ENCODE measurements around the gene MYOCOS.

The MYOCOS gene

DNA sequence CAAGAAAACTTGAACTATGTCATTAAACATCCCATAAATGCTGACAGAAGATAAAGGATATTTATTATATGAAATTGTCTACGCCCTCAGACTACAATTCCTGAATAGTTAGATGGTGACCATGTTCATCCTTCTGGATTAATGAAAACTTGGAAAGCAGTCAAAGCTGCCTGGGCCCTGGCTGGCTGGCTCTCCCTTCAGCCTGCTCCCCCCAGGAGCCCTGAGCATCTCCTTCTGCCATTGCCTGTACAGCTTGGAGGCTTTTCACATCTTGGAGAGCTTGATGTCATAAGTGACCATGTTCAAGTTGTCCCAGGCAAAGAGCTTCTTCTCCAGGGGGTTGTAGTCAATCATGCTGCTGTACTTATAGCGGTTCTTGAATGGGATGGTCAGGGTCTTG is 13.6 kb downstream of the MYOCOS start:
- no peak overlapping the region for H3K27ac Mint-ChIP-seq (ENCODE audit: low read depth)
- no peak overlapping the region for H3K4me3 Mint-ChIP-seq
- peaks cover 2% of the 10 kb centered on the region for H3K36me3 Mint-ChIP-seq (ENCODE audit: insufficient read depth)
- no peaks in the 10 kb centered on the region for H3K4me1 Mint-ChIP-seq
- peaks cover 44% of the 10 kb centered on the region for H3K27me3 Mint-ChIP-seq
- no peak for DNase-seq (ENCODE audit: low spot score in 2 of 2)
- no peaks in the 10 kb centered on the region for H3K9me3 Mint-ChIP-seq
- ATAC-seq (replicated peaks; ENCODE audit: extremely low read depth, poor library complexity, severe bottlenecking), result no peak

DNA sequence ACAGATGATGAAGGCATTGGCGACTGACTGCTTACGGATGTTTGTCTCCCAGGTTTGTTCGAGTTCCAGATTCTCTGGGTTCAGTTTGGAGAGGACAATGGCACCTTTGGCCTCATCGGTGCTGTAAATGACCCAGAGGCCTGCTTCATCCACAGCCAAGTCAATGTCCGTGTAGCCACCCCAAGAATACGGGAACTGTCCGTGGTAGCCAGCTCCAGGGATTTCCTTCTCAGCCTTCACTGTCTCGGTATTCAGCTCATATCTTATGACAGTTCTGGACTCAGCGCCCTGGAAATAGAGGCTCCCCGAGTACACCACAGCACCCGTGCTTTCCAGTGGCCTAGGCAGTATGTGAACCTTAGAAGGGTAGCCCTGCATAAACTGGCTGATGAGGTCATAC is 14.1 kb downstream of the MYOCOS start:
- Mint-ChIP-seq H3K27ac (ENCODE audit: low read depth) (no peak overlapping the region), H3K9me3 (no peaks in the 10 kb centered on the region), H3K36me3 (ENCODE audit: insufficient read depth) (peaks cover 1% of the 10 kb centered on the region), H3K27me3 (peaks cover 39% of the 10 kb centered on the region), H3K4me3 (no peak overlapping the region), H3K4me1 (no peaks in the 10 kb centered on the region)
- no peak for DNase-seq (ENCODE audit: low spot score in 2 of 2)
- no peak for ATAC-seq (replicated peaks; ENCODE audit: extremely low read depth, poor library complexity, severe bottlenecking)

DNA sequence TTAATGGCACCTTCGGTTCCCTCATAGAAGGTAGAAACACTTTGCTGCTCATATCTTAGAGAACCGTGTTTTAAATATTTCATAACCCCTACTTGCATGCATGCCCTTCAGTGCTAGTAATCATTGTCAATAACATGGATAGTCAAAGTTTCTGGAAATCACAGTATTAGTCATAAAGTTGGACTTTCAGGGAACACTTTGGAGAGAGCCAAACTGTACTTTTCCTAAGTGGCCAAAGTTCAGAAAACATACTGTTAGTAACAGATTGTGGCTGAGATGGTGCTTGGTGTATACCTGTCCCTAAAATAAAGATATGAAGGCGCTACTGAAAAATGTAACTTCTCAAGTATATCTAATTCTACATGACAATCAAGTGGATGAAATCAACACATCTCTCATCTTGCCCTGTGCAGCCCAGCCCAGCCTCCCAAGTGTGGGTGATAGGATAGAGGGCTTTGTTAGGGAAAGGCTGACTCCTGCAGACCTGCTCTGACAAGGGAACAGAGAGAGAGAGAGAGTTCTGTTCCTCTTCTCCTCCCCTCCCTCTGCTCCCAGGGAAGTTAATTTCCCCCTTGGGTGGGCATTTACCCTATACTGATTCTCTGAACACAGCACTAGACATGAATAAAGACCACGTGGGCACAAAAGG is 16.0 kb downstream of the MYOCOS start:
- H3K27ac Mint-ChIP-seq (ENCODE audit: low read depth), result no peak overlapping the region
- DNase-seq (ENCODE audit: low spot score in 2 of 2), result no peak
- H3K36me3 Mint-ChIP-seq (ENCODE audit: insufficient read depth), result no peaks in the 10 kb centered on the region
- no peaks in the 10 kb centered on the region for H3K4me1 Mint-ChIP-seq
- no peak for ATAC-seq (replicated peaks; ENCODE audit: extremely low read depth, poor library complexity, severe bottlenecking)
- peaks cover 28% of the 10 kb centered on the region for H3K27me3 Mint-ChIP-seq
- H3K4me3 Mint-ChIP-seq, result no peak overlapping the region
- H3K9me3 Mint-ChIP-seq, result no peaks in the 10 kb centered on the region

DNA sequence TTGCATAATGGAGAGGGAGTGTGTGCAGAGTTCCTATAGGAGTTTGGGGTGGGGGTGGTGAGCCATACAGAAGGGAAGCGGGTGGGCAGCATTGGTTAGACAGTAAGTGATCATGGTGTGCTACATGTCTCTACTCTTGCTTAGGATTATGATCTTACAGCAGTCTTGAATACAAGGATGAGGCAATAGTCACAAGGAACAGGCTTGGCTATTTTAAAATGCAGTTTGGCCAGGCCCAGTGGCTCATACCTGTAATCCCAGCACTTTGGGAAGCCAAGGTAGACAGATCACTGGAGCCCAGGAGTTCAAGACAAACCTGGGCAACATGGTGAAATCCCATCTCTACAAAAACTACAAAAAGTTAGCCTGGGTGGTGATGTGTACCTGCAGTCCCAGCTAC is 18.2 kb downstream of the MYOCOS start:
- Mint-ChIP-seq H3K4me1 (peaks cover 7% of the 10 kb centered on the region), H3K27ac (ENCODE audit: low read depth) (no peak overlapping the region), H3K9me3 (no peaks in the 10 kb centered on the region), H3K27me3 (peaks cover 23% of the 10 kb centered on the region), H3K4me3 (no peak overlapping the region), H3K36me3 (ENCODE audit: insufficient read depth) (no peaks in the 10 kb centered on the region)
- no peak for ATAC-seq (replicated peaks; ENCODE audit: extremely low read depth, poor library complexity, severe bottlenecking)
- DNase-seq (ENCODE audit: low spot score in 2 of 2), result no peak

DNA sequence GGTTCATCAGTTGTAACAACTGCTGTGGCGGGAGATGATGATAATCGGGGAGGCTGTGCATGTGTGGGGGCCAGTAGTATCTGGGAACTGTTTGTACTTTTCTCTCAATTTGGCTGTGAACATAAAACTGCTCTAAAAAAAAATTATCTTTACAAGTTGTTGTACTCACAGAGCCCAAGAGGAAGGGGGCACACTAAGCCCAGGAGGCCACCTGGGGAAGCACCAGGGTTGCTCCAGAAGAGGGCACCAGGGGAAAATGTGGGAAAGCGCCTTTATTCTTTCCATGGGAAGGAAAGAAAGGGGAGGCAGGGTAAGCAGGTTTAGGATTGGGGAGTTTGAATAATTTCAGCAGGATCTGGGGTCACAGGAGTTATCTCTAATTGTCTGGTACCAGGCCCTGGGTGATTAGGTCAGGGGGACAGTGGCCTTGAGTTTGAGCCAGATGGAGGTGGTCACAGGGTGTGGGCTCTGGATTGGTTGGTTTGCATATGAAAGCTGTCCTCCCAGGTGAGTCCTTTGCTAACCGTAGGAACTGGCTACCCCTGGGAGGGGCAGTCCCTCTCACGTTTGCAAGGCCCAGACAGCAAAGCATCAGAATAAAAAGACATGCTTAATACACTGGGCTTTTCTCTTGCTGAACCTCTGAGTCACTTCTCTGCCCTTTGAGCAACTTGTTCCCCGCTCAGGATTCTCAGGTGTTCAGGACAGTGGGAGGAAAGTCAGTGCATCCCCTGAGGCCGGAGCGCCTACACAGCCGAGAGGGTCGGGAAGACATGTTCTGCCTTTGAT is 19.2 kb downstream of the MYOCOS start:
- peaks cover 3% of the 10 kb centered on the region for H3K36me3 Mint-ChIP-seq (ENCODE audit: insufficient read depth)
- DNase-seq (ENCODE audit: low spot score in 2 of 2) (no peak), ATAC-seq (replicated peaks; ENCODE audit: extremely low read depth, poor library complexity, severe bottlenecking) (no peak)
- no peaks in the 10 kb centered on the region for H3K9me3 Mint-ChIP-seq
- no peak overlapping the region for H3K27ac Mint-ChIP-seq (ENCODE audit: low read depth)
- H3K27me3 Mint-ChIP-seq, result peaks cover 23% of the 10 kb centered on the region
- H3K4me1 Mint-ChIP-seq, result peaks cover 10% of the 10 kb centered on the region
- no peak overlapping the region for H3K4me3 Mint-ChIP-seq

DNA sequence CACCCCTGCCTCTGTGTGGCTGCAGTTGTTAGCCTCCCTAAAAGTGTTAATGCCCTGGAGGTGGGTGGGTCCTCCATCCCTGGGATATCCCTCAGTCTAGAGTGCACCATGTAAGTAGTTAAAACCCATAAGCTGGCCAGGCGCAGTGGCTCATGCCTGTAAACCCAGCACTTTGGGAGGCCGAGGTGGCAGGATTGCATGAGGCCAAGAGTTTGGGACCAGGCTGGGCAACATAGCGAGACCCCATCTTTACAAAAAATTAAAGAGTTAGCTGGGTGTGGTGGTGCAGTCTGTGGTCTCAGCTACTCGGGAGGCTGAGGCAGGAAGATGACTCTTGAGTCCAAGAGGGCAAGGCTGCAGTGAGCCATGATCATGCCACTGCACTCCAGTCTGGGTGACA is 20.2 kb downstream of the MYOCOS start:
- no peak for DNase-seq (ENCODE audit: low spot score in 2 of 2)
- Mint-ChIP-seq H3K27ac (ENCODE audit: low read depth) (no peak overlapping the region), H3K36me3 (ENCODE audit: insufficient read depth) (peaks cover 3% of the 10 kb centered on the region)

DNA sequence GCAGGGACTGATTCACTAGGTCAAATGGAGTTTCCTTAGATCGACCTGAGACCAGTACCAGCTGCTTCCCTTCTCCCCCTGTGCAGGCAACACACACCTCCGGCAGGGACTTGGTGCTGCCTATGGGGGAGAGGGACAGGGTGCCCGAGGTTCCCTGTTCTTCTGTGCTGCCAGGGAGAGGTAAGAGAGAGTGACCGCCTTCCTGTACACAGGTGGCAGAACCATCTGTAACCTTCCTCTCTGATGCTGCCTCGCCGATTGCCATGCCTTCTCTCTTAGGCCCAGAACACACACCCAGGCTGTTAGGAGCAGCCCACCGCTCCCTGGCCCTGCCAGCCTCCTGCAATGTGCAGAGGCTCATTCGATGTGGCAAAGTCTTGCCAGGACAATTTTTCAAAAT is 21.1 kb downstream of the MYOCOS start:
- no peak overlapping the region for H3K4me3 Mint-ChIP-seq
- H3K27ac Mint-ChIP-seq (ENCODE audit: low read depth), result peak overlapping the region; percentile 57
- ATAC-seq (replicated peaks; ENCODE audit: extremely low read depth, poor library complexity, severe bottlenecking), result no peak

More for the DNA sequence above, 20.2 kb downstream of the MYOCOS start:
- peaks cover 23% of the 10 kb centered on the region for H3K27me3 Mint-ChIP-seq
- H3K4me1 Mint-ChIP-seq, result peaks cover 10% of the 10 kb centered on the region
- H3K9me3 Mint-ChIP-seq, result no peaks in the 10 kb centered on the region
- H3K4me3 Mint-ChIP-seq, result no peak overlapping the region
- no peak for ATAC-seq (replicated peaks; ENCODE audit: extremely low read depth, poor library complexity, severe bottlenecking)

DNA sequence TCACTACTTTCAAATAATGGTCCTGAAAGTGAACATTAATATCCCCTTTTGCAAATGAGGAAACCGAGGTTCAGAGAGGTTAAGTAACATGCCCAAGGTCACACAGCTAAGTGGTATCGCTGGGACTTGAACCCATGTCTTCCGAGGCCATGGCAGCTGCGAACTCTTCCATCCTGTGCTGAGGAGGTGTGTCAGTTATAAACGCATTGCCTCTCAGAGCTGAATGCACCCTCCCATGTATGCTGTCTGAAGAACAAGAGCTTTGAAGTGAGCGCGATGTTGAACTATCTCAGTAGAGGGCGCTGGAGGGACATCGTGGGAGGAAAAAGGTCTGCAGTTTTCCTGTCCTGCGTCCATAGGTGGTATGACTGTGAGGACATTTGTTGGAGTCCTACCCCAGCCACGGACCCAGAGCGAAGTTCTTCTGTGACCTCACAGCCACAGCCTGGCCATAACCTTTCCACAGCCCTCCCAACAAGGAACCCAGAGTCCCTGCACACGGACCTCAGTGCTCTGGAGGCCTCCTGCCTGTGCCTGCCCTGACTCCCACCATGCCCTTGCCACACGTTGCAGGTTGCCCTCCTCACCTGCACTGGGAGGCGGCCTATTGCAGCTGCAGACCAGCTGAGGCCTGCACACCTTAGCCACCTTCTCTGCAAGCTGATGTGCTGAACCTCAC is 22.9 kb downstream of the MYOCOS start:
- H3K27ac Mint-ChIP-seq (ENCODE audit: low read depth), result no peak overlapping the region
- ATAC-seq (replicated peaks; ENCODE audit: extremely low read depth, poor library complexity, severe bottlenecking) (peak; percentile 80), DNase-seq (ENCODE audit: low spot score in 2 of 2) (peak; percentile 34 to 45)
- peaks cover 10% of the 10 kb centered on the region for H3K4me1 Mint-ChIP-seq
- H3K27me3 Mint-ChIP-seq, result peaks cover 8% of the 10 kb centered on the region
- H3K36me3 Mint-ChIP-seq (ENCODE audit: insufficient read depth), result peaks cover 3% of the 10 kb centered on the region
- no peaks in the 10 kb centered on the region for H3K9me3 Mint-ChIP-seq
- H3K4me3 Mint-ChIP-seq, result no peak overlapping the region

More for the DNA sequence above, 21.1 kb downstream of the MYOCOS start:
- H3K36me3 Mint-ChIP-seq (ENCODE audit: insufficient read depth), result peaks cover 3% of the 10 kb centered on the region
- peaks cover 10% of the 10 kb centered on the region for H3K4me1 Mint-ChIP-seq
- no peak for DNase-seq (ENCODE audit: low spot score in 2 of 2)
- H3K9me3 Mint-ChIP-seq, result no peaks in the 10 kb centered on the region
- peaks cover 20% of the 10 kb centered on the region for H3K27me3 Mint-ChIP-seq

DNA sequence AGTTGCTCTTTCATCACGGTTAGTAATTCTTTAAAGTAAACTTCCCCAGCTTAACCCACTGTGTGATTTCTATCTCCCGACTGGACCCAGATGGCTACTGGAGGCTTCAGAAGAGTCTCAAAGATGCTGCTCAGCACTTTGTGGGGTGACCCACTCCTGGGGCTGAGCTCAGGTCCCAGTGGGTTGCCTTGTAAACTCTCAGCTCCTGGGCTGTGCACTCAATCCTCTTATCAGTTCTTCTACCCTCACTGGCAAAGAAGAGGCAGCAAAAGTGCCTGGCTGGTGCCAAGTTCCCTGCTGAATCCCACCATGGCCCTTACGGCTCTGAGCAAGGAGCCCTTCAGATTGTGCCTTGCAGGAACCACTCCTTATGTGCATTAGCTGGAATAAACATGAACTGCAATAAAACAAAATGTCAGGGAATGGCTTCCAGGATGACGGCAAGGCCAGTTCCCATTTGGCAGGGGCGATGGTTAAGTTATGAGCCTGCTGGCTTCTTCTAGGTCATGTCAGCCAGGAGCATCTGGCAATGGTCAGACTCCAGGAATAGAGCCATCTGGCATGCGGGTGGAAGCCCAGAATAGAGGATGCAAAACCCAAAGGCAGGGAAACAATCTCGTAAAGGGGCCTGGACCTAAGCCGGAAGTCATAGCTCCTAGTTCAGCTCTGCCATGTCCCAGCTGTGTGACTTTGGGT is 23.7 kb downstream of the MYOCOS start:
- H3K27ac Mint-ChIP-seq (ENCODE audit: low read depth), result no peak overlapping the region
- H3K36me3 Mint-ChIP-seq (ENCODE audit: insufficient read depth), result peaks cover 3% of the 10 kb centered on the region
- H3K27me3 Mint-ChIP-seq, result peaks cover 10% of the 10 kb centered on the region
- H3K4me1 Mint-ChIP-seq, result peaks cover 10% of the 10 kb centered on the region
- DNase-seq (ENCODE audit: low spot score in 2 of 2), result no peak
- no peaks in the 10 kb centered on the region for H3K9me3 Mint-ChIP-seq
- no peak for ATAC-seq (replicated peaks; ENCODE audit: extremely low read depth, poor library complexity, severe bottlenecking)
- H3K4me3 Mint-ChIP-seq, result no peak overlapping the region

DNA sequence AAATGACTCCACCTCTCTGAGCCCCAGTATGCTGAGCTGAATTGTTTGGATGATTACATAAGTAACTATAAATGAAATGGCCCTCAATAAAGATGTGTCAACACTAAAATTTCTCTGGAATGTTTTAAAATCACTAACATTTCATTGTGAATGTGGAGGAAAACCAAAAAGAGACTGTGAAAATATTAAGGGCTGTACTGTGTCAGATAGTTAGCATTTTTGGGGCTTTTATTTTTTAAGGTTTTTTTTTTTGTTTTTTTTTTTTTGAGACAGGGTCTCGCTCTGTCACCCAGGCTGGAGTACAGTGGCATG is 24.2 kb downstream of the MYOCOS start:
- ATAC-seq (replicated peaks; ENCODE audit: extremely low read depth, poor library complexity, severe bottlenecking) (no peak), DNase-seq (ENCODE audit: low spot score in 2 of 2) (no peak)
- peaks cover 10% of the 10 kb centered on the region for H3K4me1 Mint-ChIP-seq
- peaks cover 3% of the 10 kb centered on the region for H3K36me3 Mint-ChIP-seq (ENCODE audit: insufficient read depth)
- H3K9me3 Mint-ChIP-seq, result no peaks in the 10 kb centered on the region
- peaks cover 14% of the 10 kb centered on the region for H3K27me3 Mint-ChIP-seq
- no peak overlapping the region for H3K27ac Mint-ChIP-seq (ENCODE audit: low read depth)
- no peak overlapping the region for H3K4me3 Mint-ChIP-seq

DNA sequence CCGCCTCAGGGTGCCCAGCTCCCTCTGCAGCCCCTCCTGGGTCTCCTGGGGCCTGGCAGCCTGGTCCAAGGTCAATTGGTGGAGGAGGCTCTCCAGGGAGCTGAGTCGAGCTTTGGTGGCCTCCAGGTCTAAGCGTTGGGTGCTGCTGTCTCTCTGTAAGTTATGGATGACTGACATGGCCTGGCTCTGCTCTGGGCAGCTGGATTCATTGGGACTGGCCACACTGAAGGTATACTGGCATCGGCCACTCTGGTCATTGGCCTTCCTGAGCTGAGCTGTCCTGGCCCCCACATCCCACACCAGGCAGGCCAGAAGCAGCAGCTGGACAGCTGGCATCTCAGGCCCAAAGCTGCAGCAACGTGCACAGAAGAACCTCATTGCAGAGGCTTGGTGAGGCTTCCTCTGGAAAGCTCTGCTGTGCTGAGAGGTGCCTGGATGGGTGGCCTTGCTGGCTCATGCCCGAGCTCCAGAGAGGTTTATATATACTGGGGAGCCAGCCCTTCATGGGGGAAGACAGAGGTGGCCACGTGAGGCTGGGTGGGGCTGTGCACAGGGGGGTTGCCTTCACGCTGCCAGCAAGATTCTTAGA is 30.3 kb downstream of the MYOCOS start, which contains the start of gene MYOC:
Gene MYOC, minus strand, starts transcription at position 455 of the 589 bp plus-strand sequence. Its CDS starts 77 bp downstream, at position 378.
- H3K4me3 Mint-ChIP-seq, result no peak within 1 kb of the TSS
- H3K27me3 Mint-ChIP-seq, result peaks cover 56% of the 10 kb centered on the region
- H3K9me3 Mint-ChIP-seq, result no peaks in the 10 kb centered on the region
- no peaks in the 10 kb centered on the region for H3K36me3 Mint-ChIP-seq (ENCODE audit: insufficient read depth)
- no peak within 1 kb of the TSS for H3K27ac Mint-ChIP-seq (ENCODE audit: low read depth)
- DNase-seq (ENCODE audit: low spot score in 2 of 2) (no peak), ATAC-seq (replicated peaks; ENCODE audit: extremely low read depth, poor library complexity, severe bottlenecking) (no peak)
- H3K4me1 Mint-ChIP-seq, result peaks cover 9% of the 10 kb centered on the region

DNA sequence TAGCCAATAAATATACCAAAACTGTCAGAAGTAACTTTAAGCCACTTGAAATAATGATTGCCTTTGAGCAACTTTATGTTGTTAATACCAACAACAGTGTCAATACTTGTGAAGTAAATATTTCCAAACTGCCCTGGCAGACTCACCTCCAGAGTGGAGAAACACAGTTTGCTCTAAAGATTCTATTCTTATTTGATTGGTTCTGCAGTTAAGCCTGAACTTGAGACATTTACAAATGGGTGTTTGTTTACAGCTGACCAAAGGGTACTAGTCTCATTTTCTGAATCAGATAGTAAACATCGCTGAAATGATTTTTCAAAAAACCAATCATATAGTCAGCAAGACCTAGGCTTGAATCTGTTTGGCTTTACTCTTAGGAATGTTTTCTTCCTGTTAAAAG is 31.8 kb downstream of the MYOCOS start:
- H3K27ac Mint-ChIP-seq (ENCODE audit: low read depth), result no peak overlapping the region

More for the DNA sequence above, 31.8 kb downstream of the MYOCOS start:
- no peak for ATAC-seq (replicated peaks; ENCODE audit: extremely low read depth, poor library complexity, severe bottlenecking)
- Mint-ChIP-seq H3K27me3 (peaks cover 65% of the 10 kb centered on the region), H3K4me1 (peaks cover 9% of the 10 kb centered on the region), H3K36me3 (ENCODE audit: insufficient read depth) (no peaks in the 10 kb centered on the region), H3K4me3 (no peak overlapping the region), H3K9me3 (no peaks in the 10 kb centered on the region)
- no peak for DNase-seq (ENCODE audit: low spot score in 2 of 2)
